Body of pancreas (tissue), 4 donors: ENCODE results near the gene NLGN1.

Experiments
- POLR2A ChIP-seq, 3 donors: fragments of 450-650 bp; IDR thresholded peaks; one replicate each; pipeline ENCODE4 v1.6.1; 2016; ENCODE audit warnings: antibody characterized with exemption in 3 of 3, mild to moderate bottlenecking in 2 of 3
- TF ChIP-seq, protein P1 (sequence below), 7 experiments: fragments of 450-650 bp in 4 of 7; fragments of 200-600 bp in 3 of 7; sonication (generic) in 3 of 7; IDR thresholded peaks; one replicate each; pipeline ENCODE4 v1.5.1; 2016 to 2019; ENCODE audit warnings: antibody characterized with exemption in 7 of 7

GRCh38 chr3:174285242-174285864 lies 887.8 kb downstream of the NLGN1 start:
- TF ChIP-seq, protein P1, sequence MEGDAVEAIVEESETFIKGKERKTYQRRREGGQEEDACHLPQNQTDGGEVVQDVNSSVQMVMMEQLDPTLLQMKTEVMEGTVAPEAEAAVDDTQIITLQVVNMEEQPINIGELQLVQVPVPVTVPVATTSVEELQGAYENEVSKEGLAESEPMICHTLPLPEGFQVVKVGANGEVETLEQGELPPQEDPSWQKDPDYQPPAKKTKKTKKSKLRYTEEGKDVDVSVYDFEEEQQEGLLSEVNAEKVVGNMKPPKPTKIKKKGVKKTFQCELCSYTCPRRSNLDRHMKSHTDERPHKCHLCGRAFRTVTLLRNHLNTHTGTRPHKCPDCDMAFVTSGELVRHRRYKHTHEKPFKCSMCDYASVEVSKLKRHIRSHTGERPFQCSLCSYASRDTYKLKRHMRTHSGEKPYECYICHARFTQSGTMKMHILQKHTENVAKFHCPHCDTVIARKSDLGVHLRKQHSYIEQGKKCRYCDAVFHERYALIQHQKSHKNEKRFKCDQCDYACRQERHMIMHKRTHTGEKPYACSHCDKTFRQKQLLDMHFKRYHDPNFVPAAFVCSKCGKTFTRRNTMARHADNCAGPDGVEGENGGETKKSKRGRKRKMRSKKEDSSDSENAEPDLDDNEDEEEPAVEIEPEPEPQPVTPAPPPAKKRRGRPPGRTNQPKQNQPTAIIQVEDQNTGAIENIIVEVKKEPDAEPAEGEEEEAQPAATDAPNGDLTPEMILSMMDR (IDR thresholded peaks at IDR 0.05), result no peak
- TF ChIP-seq POLR2A (IDR thresholded peaks at IDR 0.05), result no peak
